IMR-90 (cell line): ENCODE results near the gene NTRK3. TPM values are rescaled to one million over a fixed set of nuclear protein-coding genes. Genes with fewer than 3 reads are reported as not detected.

Experiments used
- ATAC-seq: fragments of 200-7000 bp; cut with Tn5 transposase; 2 replicates; pipeline ENCODE4 v1.9.1; 2020; ENCODE audit warnings: low read depth, mild to moderate bottlenecking, moderate library complexity
- BruUV-seq: library from RNA; stranded (reverse); fragments of 400-500 nt; replicated peaks from 2 replicates; lab custom pipeline; 2021; lab: Mats Ljungman, UMichigan
- CTCF ChIA-PET: fragments of 300-600 bp; formaldehyde crosslinking; extraction: SDS; loops from one replicate; lab custom pipeline; 2021; ENCODE audit warnings: antibody characterized with exemption; lab: Yijun Ruan, JAX
- POLR2A ChIA-PET: fragments of 300-600 bp; sonication (Branson Sonifier 250); formaldehyde crosslinking; loops from one replicate; lab custom pipeline; 2022; ENCODE audit warnings: antibody characterized with exemption; ENCODE audit not compliant: unreplicated experiment; lab: Charles Lee
- DNase-seq: peaks from one replicate; pipeline ENCODE4 v3.0.0; 2013
- H2AFZ ChIP-seq: replicated peaks from 2 replicates; pipeline ENCODE3; 2013; ENCODE audit warnings: low read length, mild to moderate bottlenecking; ENCODE audit not compliant: poor library complexity
- H2AK5ac ChIP-seq: 2 replicates; pipeline ENCODE4 v1.6.1; 2013; ENCODE audit warnings: low read depth, low read length, inconsistent platforms
- H2AK9ac ChIP-seq: replicated peaks from 2 replicates; pipeline ENCODE3; 2013; ENCODE audit warnings: mild to moderate bottlenecking, low read depth, low read length, moderate library complexity; ENCODE audit not compliant: poor library complexity
- H2BK120ac ChIP-seq: 2 replicates; pipeline ENCODE4 v1.6.1; 2013; ENCODE audit warnings: low read depth, low read length, inconsistent platforms
- H2BK15ac ChIP-seq: 3 replicates; pipeline ENCODE4 v1.6.1; 2013; ENCODE audit warnings: low read depth, low read length, inconsistent platforms
- H2BK20ac ChIP-seq: 2 replicates; pipeline ENCODE4 v1.6.1; 2013; ENCODE audit warnings: low read depth, mild to moderate bottlenecking, inconsistent platforms, low read length, moderate library complexity
- H2BK5ac ChIP-seq: 2 replicates; pipeline ENCODE4 v1.6.1; 2013; ENCODE audit warnings: mild to moderate bottlenecking, low read depth, low read length, inconsistent platforms; ENCODE audit not compliant: poor library complexity, severe bottlenecking
- H3K14ac ChIP-seq: replicated peaks from 2 replicates; pipeline ENCODE4 v1.6.1; 2013; ENCODE audit warnings: low read depth, low read length, inconsistent platforms
- H3K18ac ChIP-seq: 2 replicates; pipeline ENCODE4 v1.6.1; 2013; ENCODE audit warnings: low read depth, low read length, control low read depth
- H3K23ac ChIP-seq: 2 replicates; pipeline ENCODE4 v1.6.1; 2013; ENCODE audit warnings: low read depth, low read length, inconsistent platforms
- H3K27ac ChIP-seq: 2 replicates; pipeline ENCODE4 v1.5.1; 2013; ENCODE audit warnings: mild to moderate bottlenecking, control low read depth, low read length; ENCODE audit not compliant: insufficient read depth
- H3K27me3 ChIP-seq: 2 replicates; pipeline ENCODE4 v1.6.1; 2013; ENCODE audit warnings: low read length; ENCODE audit not compliant: control insufficient read depth, insufficient read depth
- H3K36me3 ChIP-seq: 2 replicates; pipeline ENCODE4 v1.6.1; 2013; ENCODE audit warnings: low read length, mixed read lengths; ENCODE audit not compliant: control insufficient read depth, insufficient read depth
- H3K4ac ChIP-seq: 2 replicates; pipeline ENCODE4 v1.6.1; 2013; ENCODE audit warnings: low read depth, low read length, inconsistent platforms
- H3K4me1 ChIP-seq: 2 replicates; pipeline ENCODE4 v1.6.1; 2013; ENCODE audit warnings: low read length, mixed read lengths; ENCODE audit not compliant: control insufficient read depth, insufficient read depth
- H3K4me2 ChIP-seq: 2 replicates; pipeline ENCODE4 v1.6.1; 2013; ENCODE audit warnings: low read depth, mild to moderate bottlenecking, control low read depth, low read length, moderate library complexity
- H3K4me3 ChIP-seq: 2 replicates; pipeline ENCODE4 v1.5.1; 2013; ENCODE audit warnings: low read depth, mild to moderate bottlenecking, control low read depth, low read length, moderate library complexity; ENCODE audit not compliant: insufficient read depth
- H3K56ac ChIP-seq: 2 replicates; pipeline ENCODE4 v1.6.1; 2013; ENCODE audit warnings: low read length, inconsistent platforms; ENCODE audit not compliant: insufficient read depth; ENCODE audit errors: extremely low read depth
- H3K79me1 ChIP-seq, 2 experiments: 2 replicates each; pipeline ENCODE4 v1.6.1; 2013; ENCODE audit warnings: low read length in 2 of 2, inconsistent platforms in 1 of 2, low read depth in 1 of 2
- H3K9ac ChIP-seq: 2 replicates; pipeline ENCODE4 v1.6.1; 2013; ENCODE audit warnings: low read depth, low read length, control low read depth
- H3K9me1 ChIP-seq: 2 replicates; pipeline ENCODE4 v1.6.1; 2013; ENCODE audit warnings: low read length, inconsistent platforms; ENCODE audit not compliant: insufficient read depth
- H3K9me3 ChIP-seq: 2 replicates; pipeline ENCODE4 v1.6.1; 2013; ENCODE audit warnings: low read length; ENCODE audit not compliant: control insufficient read depth, insufficient read depth
- H4K20me1 ChIP-seq: 2 replicates; pipeline ENCODE4 v1.6.1; 2013; ENCODE audit warnings: low read length, inconsistent platforms; ENCODE audit not compliant: insufficient read depth
- H4K5ac ChIP-seq: 2 replicates; pipeline ENCODE4 v1.6.1; 2013; ENCODE audit warnings: mild to moderate bottlenecking, low read depth, low read length, control low read depth
- H4K8ac ChIP-seq, 2 experiments: 2 replicates each; pipeline ENCODE4 v1.6.1; 2013; ENCODE audit warnings: low read depth in 2 of 2, low read length in 2 of 2, control low read depth in 1 of 2, inconsistent platforms in 1 of 2
- H4K91ac ChIP-seq: 2 replicates; pipeline ENCODE4 v1.6.1; 2013; ENCODE audit warnings: low read depth, low read length, inconsistent platforms; ENCODE audit not compliant: insufficient read depth
- RAD21 ChIP-seq: IDR thresholded peaks from 2 replicates; pipeline ENCODE4 v1.6.1; 2012; ENCODE audit warnings: low read length, improper control_type of control experiment
- SMC3 ChIP-seq: fragments of 150-350 bp; IDR thresholded peaks from 2 replicates; pipeline ENCODE4 v1.6.1; 2016; ENCODE audit warnings: low read depth, mild to moderate bottlenecking, antibody characterized with exemption, low read length, moderate library complexity
- WGBS, 2 experiments: methylation state at CpG; one replicate each; pipeline versions ENCODE4 v1.1.5 to v1.1.7; 2013; ENCODE audit warnings: missing lambda C conversion rate in 2 of 2; ENCODE audit not compliant: insufficient read length in 1 of 2; ENCODE audit errors: extremely low coverage in 2 of 2; 5-methylcytosine and 5-hydroxymethylcytosine counted together
- dilution Hi-C: fragments of 300-500 bp; cut with HindIII; formaldehyde crosslinking; loops from one replicate; pipeline ENCODE4 v1.14.3; 2018; ENCODE audit warnings: low sequenced_read_pairs; ENCODE audit not compliant: unreplicated experiment
- in situ Hi-C: fragments of 300-500 bp; cut with MboI; formaldehyde crosslinking; loops from 3 replicates; pipeline ENCODE4 v1.14.3; 2019; ENCODE audit warnings: low sequenced_read_pairs, inconsistent platforms, mixed read lengths
- intact Hi-C: fragments of 100-400 bp; cut with micrococcal nuclease; formaldehyde crosslinking; loops from 2 replicates; pipeline ENCODE4 v1.10.0; 2022
- polyA plus RNA-seq, 3 experiments: library from polyadenylated mRNA; depleted of rRNA; stranded (reverse); fragments of >200 nt; gene quantifications; 2 replicates each; pipeline ENCODE4 v1.2.3, GENCODE V29; 2012; ENCODE audit warnings: low replicate concordance in 1 of 3
- total RNA-seq: library from RNA; depleted of rRNA; stranded (reverse); fragments of >200 nt; gene quantifications from 2 replicates; pipeline ENCODE4 v1.2.3, GENCODE V29; 2012

The NTRK3 gene
- total and polyA plus RNA-seq, 2 of the 4 experiments (the other 2 are of a cell fraction) = under 0.01 to 0.15 TPM

DNA sequence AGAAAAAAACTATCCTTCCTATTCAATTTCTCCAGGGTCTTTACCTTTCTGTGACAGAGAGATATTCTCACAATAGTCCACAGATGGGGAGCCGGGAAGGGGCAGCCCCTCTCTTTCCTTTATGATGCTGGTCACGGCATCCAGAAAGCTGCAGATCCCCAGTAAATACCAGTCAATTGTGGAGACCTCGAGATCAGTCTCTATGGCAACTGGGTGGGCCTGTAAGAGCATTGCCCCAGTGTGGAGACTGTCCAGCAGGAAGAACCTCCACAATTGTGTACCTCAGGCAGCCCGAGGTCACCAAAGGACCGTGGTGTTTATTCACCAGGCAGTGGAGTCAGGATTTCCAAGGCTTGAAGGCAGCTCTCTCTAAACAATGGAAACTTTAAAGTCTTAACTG, 291.2 kb downstream of the NTRK3 start:
- H3K23ac ChIP-seq = no peak overlapping the region
- H3K9ac ChIP-seq = no peak overlapping the region
- H2BK15ac ChIP-seq = no peak overlapping the region
- no peak overlapping the region for H2AFZ ChIP-seq
- H2BK5ac ChIP-seq = no peak overlapping the region
- no peak overlapping the region for H2BK20ac ChIP-seq
- no peak for ATAC-seq
- CTCF ChIA-PET = no interaction called here
- no peaks in the 10 kb centered on the region for H3K4me1 ChIP-seq
- no peak overlapping the region for H2AK9ac ChIP-seq
- no peaks in the 10 kb centered on the region for H3K79me1 ChIP-seq
- WGBS, 2 experiments = no CpG with 5 or more reads among the region's 5 CpGs
- no peak overlapping the region for H3K56ac ChIP-seq
- no peaks in the 10 kb centered on the region for H3K27me3 ChIP-seq
- H4K5ac ChIP-seq = no peak overlapping the region
- no peaks in the 10 kb centered on the region for H3K9me1 ChIP-seq
- intact Hi-C loops (no loop called here), in situ Hi-C loops (no loop called here), dilution Hi-C loops (no loop called here)
- H4K91ac ChIP-seq = no peak overlapping the region
- BruUV-seq = no TSS peak
- H3K18ac ChIP-seq = no peak overlapping the region
- no peak overlapping the region for H3K4ac ChIP-seq
- no peak overlapping the region for H3K14ac ChIP-seq
- H3K36me3 ChIP-seq = no peaks in the 10 kb centered on the region
- H4K8ac ChIP-seq = no peak overlapping the region
- no peak overlapping the region for H3K27ac ChIP-seq
- no peaks in the 10 kb centered on the region for H4K20me1 ChIP-seq
- TF ChIP-seq RAD21 (no peak), SMC3 (no peak)
- H3K4me3 ChIP-seq = no peak overlapping the region
- H3K4me2 ChIP-seq = no peak overlapping the region
- peaks cover 9% of the 10 kb centered on the region for H3K9me3 ChIP-seq
- no peak overlapping the region for H2BK120ac ChIP-seq
- no peak for DNase-seq
- H2AK5ac ChIP-seq = no peak overlapping the region
- POLR2A ChIA-PET = no interaction called here
